Body of pancreas (tissue), 4 donors: ENCODE data around the gene TSHZ3.

Experiments
- CTCF ChIP-seq, 7 experiments: fragments of 450-650 bp in 4 of 7; fragments of 200-600 bp in 3 of 7; sonication (generic) in 3 of 7; IDR thresholded peaks; one replicate each; pipeline ENCODE4 v1.5.1; 2016 to 2019; ENCODE audit warnings: antibody characterized with exemption in 7 of 7
- POLR2A ChIP-seq, 3 donors: fragments of 450-650 bp; IDR thresholded peaks; one replicate each; pipeline ENCODE4 v1.6.1; 2016; ENCODE audit warnings: antibody characterized with exemption in 3 of 3, mild to moderate bottlenecking in 2 of 3

GRCh38 chr19:31264041-31264778 lies 85.0 kb downstream of the TSHZ3 start:
- TF ChIP-seq CTCF (IDR thresholded peaks at IDR 0.05) = no peak
- TF ChIP-seq POLR2A (IDR thresholded peaks at IDR 0.05) = no peak
